ENCODE results near the gene PABPN1. TPM values are rescaled to one million over a fixed set of nuclear protein-coding genes. Genes with fewer than 3 reads are reported as not detected.

Gene PABPN1
- total and polyA plus RNA-seq, 9 of the 15 experiments (the other 6 are each of a cell fraction or from before 2014, with no cell fraction given): 32.6 to 388 (median 178) TPM

DNA sequence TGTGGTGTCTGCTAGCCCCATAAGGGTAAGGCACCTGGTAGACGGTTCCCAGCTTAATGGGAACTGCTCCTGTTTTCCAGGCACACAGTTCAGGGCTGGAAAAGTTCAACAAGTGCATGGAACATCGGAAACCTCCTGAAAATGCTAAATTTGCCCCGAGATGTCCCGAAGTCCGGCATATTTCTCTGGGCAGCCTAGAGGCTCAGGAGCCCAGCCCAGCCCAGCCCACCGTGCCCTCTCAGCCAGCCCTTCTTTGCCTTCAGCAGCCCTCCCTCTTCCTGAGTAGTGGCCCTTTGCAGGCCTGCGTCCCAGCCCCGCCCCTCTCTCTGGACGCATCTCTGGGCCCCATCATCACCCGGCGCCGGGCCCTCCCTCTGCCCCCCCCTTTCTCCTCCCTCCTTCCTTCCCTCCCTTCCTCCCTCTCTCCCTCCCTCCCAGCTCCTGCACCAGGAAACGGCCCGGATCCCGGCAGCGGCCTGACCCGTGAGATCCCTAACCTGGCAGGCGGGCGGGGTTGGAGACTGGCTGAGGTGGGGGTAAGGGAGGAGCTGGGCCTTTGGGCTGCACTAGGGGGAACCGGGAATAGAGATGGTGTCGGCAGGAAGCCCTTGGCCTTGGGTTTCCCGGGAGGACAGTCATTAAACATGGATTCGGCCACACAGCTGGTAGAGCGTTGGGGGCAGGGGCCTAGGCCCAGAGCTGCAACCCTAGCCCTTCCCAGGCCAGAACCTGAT, 14.7 kb upstream of the PABPN1 start, which contains the start of gene BCL2L2 (continued):
- peak; percentile 78; the same call in 1 of the 2 replicates for TF ChIP-seq KHSRP (IDR thresholded peaks at IDR 0.05)
- TF ChIP-seq SMAD1 (IDR thresholded peaks at IDR 0.05; ENCODE audit: low read depth, low read length, partially characterized antibody): peak; percentile 30
- TF ChIP-seq ATF7 (IDR thresholded peaks at IDR 0.05): peak; percentile 24; the same call in 1 of the 2 replicates
- TF ChIP-seq NCOR1 (IDR thresholded peaks at IDR 0.05): no peak
- no peak for TF ChIP-seq HDGF (IDR thresholded peaks at IDR 0.05)
- TF ChIP-seq SREBF2 (CRISPR knock-in tag; IDR thresholded peaks at IDR 0.05): 0 out of 2 replicates have a peak, but pooled peaks have one; percentile 42
- TF ChIP-seq PCBP2 (IDR thresholded peaks at IDR 0.05; ENCODE audit: low read depth, low read length, poor library complexity, severe bottlenecking): no peak
- TF ChIP-seq, protein P1, sequence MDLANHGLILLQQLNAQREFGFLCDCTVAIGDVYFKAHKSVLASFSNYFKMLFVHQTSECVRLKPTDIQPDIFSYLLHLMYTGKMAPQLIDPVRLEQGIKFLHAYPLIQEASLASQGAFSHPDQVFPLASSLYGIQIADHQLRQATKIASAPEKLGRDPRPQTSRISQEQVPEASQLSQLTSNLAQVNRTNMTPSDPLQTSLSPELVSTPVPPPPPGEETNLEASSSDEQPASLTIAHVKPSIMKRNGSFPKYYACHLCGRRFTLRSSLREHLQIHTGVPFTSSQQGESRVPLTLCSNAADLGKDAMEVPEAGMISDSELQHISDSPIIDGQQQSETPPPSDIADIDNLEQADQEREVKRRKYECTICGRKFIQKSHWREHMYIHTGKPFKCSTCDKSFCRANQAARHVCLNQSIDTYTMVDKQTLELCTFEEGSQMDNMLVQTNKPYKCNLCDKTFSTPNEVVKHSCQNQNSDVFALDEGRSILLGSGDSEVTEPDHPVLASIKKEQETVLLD (IDR thresholded peaks at IDR 0.05): no peak
- no peak for TF ChIP-seq ASH1L (IDR thresholded peaks at IDR 0.05; ENCODE audit: borderline replicate concordance, low read depth, partially characterized antibody)
- TF ChIP-seq, protein P2, sequence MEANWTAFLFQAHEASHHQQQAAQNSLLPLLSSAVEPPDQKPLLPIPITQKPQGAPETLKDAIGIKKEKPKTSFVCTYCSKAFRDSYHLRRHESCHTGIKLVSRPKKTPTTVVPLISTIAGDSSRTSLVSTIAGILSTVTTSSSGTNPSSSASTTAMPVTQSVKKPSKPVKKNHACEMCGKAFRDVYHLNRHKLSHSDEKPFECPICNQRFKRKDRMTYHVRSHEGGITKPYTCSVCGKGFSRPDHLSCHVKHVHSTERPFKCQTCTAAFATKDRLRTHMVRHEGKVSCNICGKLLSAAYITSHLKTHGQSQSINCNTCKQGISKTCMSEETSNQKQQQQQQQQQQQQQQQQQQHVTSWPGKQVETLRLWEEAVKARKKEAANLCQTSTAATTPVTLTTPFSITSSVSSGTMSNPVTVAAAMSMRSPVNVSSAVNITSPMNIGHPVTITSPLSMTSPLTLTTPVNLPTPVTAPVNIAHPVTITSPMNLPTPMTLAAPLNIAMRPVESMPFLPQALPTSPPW (CRISPR knock-in tag; IDR thresholded peaks at IDR 0.05): no peak
- TF ChIP-seq, protein P3, sequence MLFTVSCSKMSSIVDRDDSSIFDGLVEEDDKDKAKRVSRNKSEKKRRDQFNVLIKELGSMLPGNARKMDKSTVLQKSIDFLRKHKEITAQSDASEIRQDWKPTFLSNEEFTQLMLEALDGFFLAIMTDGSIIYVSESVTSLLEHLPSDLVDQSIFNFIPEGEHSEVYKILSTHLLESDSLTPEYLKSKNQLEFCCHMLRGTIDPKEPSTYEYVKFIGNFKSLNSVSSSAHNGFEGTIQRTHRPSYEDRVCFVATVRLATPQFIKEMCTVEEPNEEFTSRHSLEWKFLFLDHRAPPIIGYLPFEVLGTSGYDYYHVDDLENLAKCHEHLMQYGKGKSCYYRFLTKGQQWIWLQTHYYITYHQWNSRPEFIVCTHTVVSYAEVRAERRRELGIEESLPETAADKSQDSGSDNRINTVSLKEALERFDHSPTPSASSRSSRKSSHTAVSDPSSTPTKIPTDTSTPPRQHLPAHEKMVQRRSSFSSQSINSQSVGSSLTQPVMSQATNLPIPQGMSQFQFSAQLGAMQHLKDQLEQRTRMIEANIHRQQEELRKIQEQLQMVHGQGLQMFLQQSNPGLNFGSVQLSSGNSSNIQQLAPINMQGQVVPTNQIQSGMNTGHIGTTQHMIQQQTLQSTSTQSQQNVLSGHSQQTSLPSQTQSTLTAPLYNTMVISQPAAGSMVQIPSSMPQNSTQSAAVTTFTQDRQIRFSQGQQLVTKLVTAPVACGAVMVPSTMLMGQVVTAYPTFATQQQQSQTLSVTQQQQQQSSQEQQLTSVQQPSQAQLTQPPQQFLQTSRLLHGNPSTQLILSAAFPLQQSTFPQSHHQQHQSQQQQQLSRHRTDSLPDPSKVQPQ (CRISPR knock-in tag; IDR thresholded peaks at IDR 0.05; ENCODE audit: borderline replicate concordance): no peak
- TF ChIP-seq, protein P4, sequence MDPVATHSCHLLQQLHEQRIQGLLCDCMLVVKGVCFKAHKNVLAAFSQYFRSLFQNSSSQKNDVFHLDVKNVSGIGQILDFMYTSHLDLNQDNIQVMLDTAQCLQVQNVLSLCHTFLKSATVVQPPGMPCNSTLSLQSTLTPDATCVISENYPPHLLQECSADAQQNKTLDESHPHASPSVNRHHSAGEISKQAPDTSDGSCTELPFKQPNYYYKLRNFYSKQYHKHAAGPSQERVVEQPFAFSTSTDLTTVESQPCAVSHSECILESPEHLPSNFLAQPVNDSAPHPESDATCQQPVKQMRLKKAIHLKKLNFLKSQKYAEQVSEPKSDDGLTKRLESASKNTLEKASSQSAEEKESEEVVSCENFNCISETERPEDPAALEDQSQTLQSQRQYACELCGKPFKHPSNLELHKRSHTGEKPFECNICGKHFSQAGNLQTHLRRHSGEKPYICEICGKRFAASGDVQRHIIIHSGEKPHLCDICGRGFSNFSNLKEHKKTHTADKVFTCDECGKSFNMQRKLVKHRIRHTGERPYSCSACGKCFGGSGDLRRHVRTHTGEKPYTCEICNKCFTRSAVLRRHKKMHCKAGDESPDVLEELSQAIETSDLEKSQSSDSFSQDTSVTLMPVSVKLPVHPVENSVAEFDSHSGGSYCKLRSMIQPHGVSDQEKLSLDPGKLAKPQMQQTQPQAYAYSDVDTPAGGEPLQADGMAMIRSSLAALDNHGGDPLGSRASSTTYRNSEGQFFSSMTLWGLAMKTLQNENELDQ (CRISPR knock-in tag; IDR thresholded peaks at IDR 0.05; ENCODE audit: borderline replicate concordance): no peak
- no peak for TF ChIP-seq ZNF41 (CRISPR knock-in tag; conservative IDR thresholded peaks at IDR 0.05)
- TF ChIP-seq ZSCAN29 (IDR thresholded peaks at IDR 0.05): no peak
- TF ChIP-seq, protein P5, sequence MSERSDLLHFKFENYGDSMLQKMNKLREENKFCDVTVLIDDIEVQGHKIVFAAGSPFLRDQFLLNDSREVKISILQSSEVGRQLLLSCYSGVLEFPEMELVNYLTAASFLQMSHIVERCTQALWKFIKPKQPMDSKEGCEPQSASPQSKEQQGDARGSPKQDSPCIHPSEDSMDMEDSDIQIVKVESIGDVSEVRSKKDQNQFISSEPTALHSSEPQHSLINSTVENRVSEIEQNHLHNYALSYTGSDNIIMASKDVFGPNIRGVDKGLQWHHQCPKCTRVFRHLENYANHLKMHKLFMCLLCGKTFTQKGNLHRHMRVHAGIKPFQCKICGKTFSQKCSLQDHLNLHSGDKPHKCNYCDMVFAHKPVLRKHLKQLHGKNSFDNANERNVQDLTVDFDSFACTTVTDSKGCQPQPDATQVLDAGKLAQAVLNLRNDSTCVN (CRISPR knock-in tag; IDR thresholded peaks at IDR 0.05): peak; percentile 44; the same call in 1 of the 2 replicates
- TF ChIP-seq POLR2AphosphoS5 (IDR thresholded peaks at IDR 0.05; ENCODE audit: control insufficient read depth, insufficient read depth, low read depth, low read length): peak; percentile 80

Measured in K562 (cell line).